Measurements from ENCODE around the gene GIPR. TPM values are rescaled to one million over a fixed set of nuclear protein-coding genes. Genes with fewer than 3 reads are reported as not detected.
"Not testable (repeated sequence)": the region's sequence is repeated elsewhere in the genome, so short reads cannot be mapped to it uniquely, and the experiment has no call there.

The GIPR gene, protein sequence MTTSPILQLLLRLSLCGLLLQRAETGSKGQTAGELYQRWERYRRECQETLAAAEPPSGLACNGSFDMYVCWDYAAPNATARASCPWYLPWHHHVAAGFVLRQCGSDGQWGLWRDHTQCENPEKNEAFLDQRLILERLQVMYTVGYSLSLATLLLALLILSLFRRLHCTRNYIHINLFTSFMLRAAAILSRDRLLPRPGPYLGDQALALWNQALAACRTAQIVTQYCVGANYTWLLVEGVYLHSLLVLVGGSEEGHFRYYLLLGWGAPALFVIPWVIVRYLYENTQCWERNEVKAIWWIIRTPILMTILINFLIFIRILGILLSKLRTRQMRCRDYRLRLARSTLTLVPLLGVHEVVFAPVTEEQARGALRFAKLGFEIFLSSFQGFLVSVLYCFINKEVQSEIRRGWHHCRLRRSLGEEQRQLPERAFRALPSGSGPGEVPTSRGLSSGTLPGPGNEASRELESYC
- total RNA-seq: 0.38 and 0.53 TPM in 2 replicates

GRCh38 chr19:45667620-45668341 is at the start of gene GIPR:
GIPR (plus strand) TSS chr19:45668221; CDS start chr19:45669521, 1,300 bp downstream.
- DNase-seq (ENCODE audit: low read depth): peak; percentile 85

GRCh38 chr19:45621389-45621788 is 46.6 kb upstream of the GIPR start:
- DNase-seq (ENCODE audit: low read depth): no peak
- H3K27me3 ChIP-seq (ENCODE audit: control insufficient read depth, insufficient read depth, low read length): no peaks in the 10 kb centered on the region
- H3K36me3 ChIP-seq (ENCODE audit: control insufficient read depth, insufficient read depth, low read length): peaks cover 37% of the 10 kb centered on the region
- H3K4me3 ChIP-seq (ENCODE audit: low read depth, low read length): no peak overlapping the region
- no peak for FAIRE-seq
- TF ChIP-seq, protein P1, sequence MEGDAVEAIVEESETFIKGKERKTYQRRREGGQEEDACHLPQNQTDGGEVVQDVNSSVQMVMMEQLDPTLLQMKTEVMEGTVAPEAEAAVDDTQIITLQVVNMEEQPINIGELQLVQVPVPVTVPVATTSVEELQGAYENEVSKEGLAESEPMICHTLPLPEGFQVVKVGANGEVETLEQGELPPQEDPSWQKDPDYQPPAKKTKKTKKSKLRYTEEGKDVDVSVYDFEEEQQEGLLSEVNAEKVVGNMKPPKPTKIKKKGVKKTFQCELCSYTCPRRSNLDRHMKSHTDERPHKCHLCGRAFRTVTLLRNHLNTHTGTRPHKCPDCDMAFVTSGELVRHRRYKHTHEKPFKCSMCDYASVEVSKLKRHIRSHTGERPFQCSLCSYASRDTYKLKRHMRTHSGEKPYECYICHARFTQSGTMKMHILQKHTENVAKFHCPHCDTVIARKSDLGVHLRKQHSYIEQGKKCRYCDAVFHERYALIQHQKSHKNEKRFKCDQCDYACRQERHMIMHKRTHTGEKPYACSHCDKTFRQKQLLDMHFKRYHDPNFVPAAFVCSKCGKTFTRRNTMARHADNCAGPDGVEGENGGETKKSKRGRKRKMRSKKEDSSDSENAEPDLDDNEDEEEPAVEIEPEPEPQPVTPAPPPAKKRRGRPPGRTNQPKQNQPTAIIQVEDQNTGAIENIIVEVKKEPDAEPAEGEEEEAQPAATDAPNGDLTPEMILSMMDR (IDR thresholded peaks at IDR 0.05; ENCODE audit: insufficient read depth, low read length, severe bottlenecking): no peak

More at GRCh38 chr19:45667620-45668341, at the start of gene GIPR:
- FAIRE-seq: peak; percentile 96
- H3K27me3 ChIP-seq (ENCODE audit: control insufficient read depth, insufficient read depth, low read length): no peaks in the 10 kb centered on the region
- peak within 1 kb of the TSS; percentile 22 for H3K4me3 ChIP-seq (ENCODE audit: low read depth, low read length)
- TF ChIP-seq, protein P1 (IDR thresholded peaks at IDR 0.05; ENCODE audit: insufficient read depth, low read length, severe bottlenecking): no peak
- H3K36me3 ChIP-seq (ENCODE audit: control insufficient read depth, insufficient read depth, low read length): no peaks in the 10 kb centered on the region

GRCh38 chr19:45621976-45622503 is 46.0 kb upstream of the GIPR start:
- DNase-seq (ENCODE audit: low read depth) (no peak), FAIRE-seq (peak; percentile 66)
- Histone ChIP-seq H3K36me3 (ENCODE audit: control insufficient read depth, insufficient read depth, low read length) (peaks cover 34% of the 10 kb centered on the region), H3K4me3 (ENCODE audit: low read depth, low read length) (no peak overlapping the region), H3K27me3 (ENCODE audit: control insufficient read depth, insufficient read depth, low read length) (no peaks in the 10 kb centered on the region)
- TF ChIP-seq, protein P1 (IDR thresholded peaks at IDR 0.05; ENCODE audit: insufficient read depth, low read length, severe bottlenecking): no peak

GRCh38 chr19:45623984-45624383 is 44.0 kb upstream of the GIPR start:
- H3K4me3 ChIP-seq (ENCODE audit: low read depth, low read length): no peak overlapping the region
- H3K36me3 ChIP-seq (ENCODE audit: control insufficient read depth, insufficient read depth, low read length): peaks cover 35% of the 10 kb centered on the region
- DNase-seq (ENCODE audit: low read depth) (no peak), FAIRE-seq (peak; percentile 70)
- H3K27me3 ChIP-seq (ENCODE audit: control insufficient read depth, insufficient read depth, low read length): no peaks in the 10 kb centered on the region
- TF ChIP-seq, protein P1 (IDR thresholded peaks at IDR 0.05; ENCODE audit: insufficient read depth, low read length, severe bottlenecking): no peak

DNA sequence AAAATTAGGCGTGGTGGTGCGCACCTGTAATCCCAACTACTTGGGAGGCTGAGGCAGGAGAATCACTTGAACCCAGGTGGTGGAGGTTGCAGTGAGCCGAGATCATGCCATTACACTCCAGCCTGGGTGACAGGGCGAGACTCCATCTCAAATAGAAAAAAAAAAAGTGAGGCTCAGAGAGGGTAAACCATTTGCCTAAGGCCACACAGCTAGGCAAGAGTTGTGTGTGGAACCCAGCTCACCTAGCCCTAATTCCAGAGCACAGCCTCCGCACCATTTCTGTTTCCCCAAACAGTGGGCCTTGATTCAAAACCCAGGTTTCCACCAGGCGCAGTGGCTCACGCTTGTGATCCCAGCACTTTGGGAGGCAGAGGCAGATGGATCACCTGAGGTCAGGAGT is 39.8 kb upstream of the GIPR start:
- not testable (repeated sequence) for DNase-seq (ENCODE audit: low read depth); H3K27me3 ChIP-seq (ENCODE audit: control insufficient read depth, insufficient read depth, low read length); FAIRE-seq; H3K4me3 ChIP-seq (ENCODE audit: low read depth, low read length)
- peaks cover 29% of the 10 kb centered on the region for H3K36me3 ChIP-seq (ENCODE audit: control insufficient read depth, insufficient read depth, low read length)

DNA sequence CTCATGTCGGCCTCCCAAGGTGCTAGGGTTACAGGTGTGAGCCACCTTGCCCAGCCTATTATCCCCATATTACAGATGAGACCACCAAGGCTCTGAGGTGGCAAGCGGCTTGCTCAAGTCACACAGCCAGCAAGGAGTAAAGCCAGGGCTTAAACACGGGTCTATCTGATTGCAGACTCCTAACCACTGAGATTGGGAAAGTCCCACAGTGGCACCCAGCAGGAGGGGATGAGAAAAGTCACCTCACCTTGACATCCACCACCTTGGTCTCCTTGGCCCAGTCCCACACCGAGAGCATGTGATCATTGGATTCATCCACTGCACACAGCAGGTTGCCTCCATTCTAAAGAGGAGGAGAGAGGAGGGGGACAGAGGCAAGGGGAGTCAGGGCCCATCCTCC is 38.3 kb upstream of the GIPR start:
- TF ChIP-seq, protein P1 (IDR thresholded peaks at IDR 0.05; ENCODE audit: insufficient read depth, low read length, severe bottlenecking): no peak
- no peak for FAIRE-seq

More for the DNA sequence above, 38.3 kb upstream of the GIPR start:
- Histone ChIP-seq H3K4me3 (ENCODE audit: low read depth, low read length) (no peak overlapping the region), H3K27me3 (ENCODE audit: control insufficient read depth, insufficient read depth, low read length) (no peaks in the 10 kb centered on the region), H3K36me3 (ENCODE audit: control insufficient read depth, insufficient read depth, low read length) (peaks cover 24% of the 10 kb centered on the region)
- DNase-seq (ENCODE audit: low read depth): no peak
